RPMI7951 (cell line): ENCODE data around the gene RND3. TPM values are rescaled to one million over a fixed set of nuclear protein-coding genes. Genes with fewer than 3 reads are reported as not detected.

Experiments
- DNase-seq: peaks from one replicate; pipeline ENCODE4 v3.0.0-alpha.2; 2012; ENCODE audit warnings: low read depth
- total RNA-seq: library from RNA; depleted of rRNA; stranded (reverse); fragments of >200 nt; shearing (Covaris generic); gene quantifications from 2 replicates; pipeline ENCODE4 v1.2.3, GENCODE V29; 2014

RND3 gene
- total RNA-seq, 1 experiment from 2014 or later = 47.2 TPM

DNA sequence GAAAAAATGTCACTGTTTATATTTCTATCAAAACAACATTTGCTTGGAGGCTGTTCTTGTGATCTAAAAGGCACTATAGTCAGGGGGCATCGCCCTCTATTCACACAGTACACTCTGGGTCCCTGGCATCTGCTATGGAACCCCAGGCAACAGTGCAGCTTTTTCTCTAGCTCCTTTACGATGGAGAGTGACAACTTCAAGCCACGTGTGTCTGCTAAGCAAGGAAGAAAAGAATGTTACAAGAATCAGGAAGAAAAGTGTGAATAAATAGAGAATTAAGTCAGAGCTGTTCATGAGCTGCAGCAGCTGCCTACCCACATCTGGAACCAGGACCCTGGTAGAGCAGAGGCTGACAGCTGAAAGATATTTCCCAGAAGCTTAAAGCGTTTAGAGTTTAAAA, 11.2 kb downstream of the RND3 start:
- no peak for DNase-seq

DNA sequence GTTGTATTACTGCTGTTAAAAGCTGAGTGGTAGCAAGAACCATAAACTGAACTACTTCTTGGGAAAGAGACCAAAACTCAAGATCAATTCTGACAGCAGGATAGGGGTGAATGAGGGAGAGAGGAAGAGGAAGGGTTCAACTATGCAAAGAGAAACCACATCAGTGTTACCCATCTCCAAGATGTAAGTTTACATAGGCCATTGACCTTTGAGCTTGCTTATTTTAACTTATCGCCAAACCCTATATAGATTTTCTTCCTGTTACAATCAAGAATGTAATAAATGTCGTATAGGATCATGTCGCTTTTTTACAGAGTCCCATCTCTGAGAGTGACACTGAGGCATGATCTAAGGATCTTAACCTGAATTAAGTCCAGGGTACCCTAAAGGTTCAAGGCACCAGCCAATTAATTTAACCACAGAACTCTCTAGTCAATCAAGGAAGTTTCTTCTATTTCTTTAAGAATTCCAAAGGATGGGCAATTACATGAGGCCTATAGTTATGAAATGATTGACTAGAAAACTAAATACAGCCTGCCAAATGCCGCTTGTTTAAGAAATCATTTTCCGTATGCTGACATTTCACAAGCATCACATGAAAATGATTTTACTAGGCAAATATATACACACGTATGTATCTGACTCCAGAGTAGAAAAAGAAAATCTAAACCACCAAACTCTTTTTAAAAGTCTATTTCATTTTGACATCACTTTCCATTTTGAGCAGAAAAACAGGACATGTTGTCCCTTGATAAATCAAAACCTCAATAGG, 11.8 kb downstream of the RND3 start:
- DNase-seq = no peak

DNA sequence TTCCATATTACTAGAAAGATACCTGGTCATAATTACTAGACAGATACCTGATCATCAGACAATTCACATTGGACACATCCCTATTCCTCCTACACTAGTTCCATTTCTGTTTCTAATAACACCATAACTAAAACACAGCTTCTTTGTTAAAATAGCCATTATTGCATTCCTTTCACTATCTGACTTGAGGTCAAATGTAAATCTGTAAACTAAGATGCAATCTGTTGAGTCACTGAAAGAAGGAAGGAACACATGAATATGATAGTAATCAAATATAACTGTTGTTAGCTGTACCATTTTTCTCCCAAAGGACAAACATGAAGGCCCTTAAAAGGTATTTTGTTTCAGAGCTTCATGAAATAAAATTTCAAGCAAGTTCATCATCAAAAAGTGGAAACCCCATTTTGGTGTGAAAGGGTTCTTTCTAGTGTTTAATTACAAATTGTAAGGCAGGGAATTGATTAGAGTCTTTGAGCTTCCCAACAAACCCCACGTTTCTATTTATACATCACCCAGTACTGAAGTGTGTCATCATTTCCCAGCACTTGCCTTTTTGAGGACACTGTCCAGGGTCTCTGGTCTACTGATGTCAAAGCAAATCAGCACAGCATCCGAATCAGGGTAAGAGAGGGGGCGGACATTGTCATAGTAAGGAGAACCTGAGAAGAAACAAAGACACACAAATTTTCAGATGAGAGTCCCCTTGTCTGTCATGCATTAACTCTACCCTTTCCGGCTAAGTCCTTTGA, 13.0 kb downstream of the RND3 start:
- peak; percentile 28 for DNase-seq

DNA sequence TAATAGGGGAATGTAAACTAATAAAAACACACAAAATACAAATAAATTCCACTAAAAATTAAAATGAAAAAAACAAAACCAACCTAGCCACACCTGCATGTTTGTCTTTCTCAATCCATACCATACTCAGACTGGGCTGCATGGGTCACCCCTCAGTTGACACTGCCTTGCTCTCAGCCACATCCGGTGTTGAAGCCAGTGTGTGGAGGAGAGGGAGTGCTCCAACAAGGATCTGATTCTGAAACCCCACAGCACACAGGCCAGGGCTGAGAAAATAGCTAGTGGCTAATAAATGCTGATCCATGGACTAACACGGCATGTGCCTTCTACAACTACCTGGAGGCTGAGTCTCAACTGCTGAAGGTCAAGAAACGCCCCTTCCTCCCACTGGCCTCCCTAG, 13.7 kb downstream of the RND3 start:
- DNase-seq = no peak

DNA sequence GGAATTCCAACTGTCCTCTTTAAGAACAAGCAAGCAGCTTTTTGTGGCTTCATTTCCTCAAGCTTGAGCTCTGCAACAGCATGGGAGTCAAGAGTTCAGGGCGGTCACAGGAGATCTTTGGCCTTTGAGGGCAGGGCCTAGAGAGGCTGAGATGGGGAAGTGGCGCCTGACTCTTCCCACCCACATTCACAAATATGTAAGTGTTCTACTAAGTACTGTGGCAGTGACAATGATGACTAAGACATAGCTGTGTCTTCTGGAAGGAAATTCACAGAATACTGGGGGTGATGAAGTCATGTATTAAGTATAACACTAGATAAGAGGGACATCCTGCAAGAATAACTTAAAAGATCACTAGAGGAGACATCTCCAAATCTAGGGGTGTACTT, 15.0 kb downstream of the RND3 start:
- peak; percentile 84 for DNase-seq

DNA sequence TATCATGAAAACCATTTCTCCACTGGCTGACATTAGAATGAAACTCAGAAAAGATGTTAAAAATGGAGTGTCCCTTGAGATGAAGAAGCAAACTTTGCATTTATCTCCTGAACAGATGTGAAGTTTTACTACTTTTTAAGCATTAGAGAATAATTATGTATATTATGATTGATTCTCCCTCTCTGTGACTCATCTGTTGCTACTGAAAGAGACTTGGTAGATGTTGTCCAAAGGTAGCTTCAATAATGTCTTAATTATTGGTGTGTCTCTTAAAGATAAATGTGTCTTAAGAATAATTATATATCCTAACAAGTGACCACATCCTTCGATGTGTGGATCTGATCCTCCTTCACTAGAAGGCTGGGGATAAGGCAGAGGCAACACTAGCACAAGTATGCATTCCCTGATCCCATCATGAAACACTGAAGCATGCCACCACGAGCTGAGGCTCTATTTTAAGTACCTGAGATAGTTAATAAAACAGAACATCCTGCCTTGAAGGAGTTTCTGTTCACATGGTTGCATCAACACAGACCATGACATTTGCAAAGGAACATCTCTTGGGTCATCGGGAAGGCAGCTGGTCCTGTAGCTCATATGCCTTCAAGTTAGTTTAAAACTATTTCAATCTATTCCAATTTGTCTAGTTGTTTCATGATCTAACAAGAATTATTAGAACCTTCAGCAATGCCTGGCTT, 15.5 kb downstream of the RND3 start:
- no peak for DNase-seq

DNA sequence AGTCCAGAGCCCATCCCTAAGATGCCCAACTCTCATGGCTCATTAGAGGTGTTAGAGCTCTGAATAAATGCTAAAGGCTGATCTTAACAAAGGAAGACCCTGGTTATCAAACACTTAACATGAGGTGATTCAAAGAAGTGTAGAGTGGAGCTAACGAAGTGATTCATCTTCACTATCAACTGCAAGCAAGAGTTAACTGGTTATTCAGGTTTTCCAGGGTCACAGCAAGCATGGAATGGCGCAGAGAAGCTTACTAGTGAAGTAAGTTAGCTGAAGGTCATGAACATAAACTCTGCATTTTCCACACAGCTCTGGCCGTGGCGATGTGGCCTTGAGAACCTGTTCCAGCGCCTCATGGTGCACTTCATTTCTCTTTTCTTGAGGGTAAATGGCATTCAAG, 17.0 kb downstream of the RND3 start:
- DNase-seq = no peak

DNA sequence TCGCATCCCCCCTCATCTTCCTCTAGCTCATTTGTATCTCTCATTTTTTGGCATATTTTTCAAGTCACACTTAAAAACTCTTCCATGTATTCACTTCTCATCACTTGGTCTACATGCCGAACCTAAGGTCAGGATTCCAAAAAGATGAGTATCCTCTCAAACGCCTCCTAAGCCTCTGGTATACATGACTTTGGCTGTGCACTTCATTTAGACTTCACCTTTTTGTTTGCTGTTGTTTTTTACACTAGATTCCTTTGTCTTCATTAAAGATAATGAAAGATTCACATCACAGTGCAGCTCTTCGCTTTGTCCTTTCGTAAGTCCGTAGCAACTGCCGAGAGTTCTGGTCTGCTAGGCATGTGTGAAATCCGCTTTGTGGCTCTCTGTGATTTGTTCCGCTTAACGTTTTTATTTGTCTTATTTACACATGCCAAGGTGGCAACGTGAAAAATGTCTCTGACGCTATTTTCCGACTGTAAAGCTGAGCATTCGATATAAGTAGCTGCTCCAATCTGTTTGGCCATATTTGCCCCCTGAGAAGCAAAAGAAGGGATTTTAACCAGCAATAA, 17.7 kb downstream of the RND3 start:
- DNase-seq = no peak

DNA sequence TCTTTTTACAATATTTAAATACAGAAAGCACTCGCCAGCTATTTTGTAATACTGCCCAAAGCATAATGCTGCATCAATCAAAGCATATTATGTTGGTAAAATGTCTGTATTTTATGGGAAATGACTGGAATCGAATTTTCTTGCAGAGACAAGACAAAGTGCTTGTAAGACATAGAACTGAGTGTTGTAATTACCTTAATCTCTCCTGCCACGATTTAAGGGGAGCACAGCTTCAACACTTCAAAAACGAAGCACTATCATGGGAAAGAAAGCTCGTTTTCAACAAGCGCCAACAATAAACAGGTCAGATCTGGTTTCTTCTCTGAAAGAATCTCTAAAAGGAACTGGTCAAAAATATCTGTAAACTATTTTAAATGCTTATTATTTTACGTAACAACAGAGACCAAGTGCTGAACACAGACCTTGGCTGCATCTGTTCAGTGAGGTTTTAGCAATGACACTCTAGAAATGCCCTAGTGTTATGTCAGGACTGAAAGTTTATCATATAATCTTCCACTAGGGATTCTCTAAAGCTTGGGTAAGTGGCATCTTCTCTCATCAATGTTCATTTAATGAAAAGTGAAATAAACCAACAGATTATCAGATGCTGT, 19.0 kb downstream of the RND3 start:
- no peak for DNase-seq

DNA sequence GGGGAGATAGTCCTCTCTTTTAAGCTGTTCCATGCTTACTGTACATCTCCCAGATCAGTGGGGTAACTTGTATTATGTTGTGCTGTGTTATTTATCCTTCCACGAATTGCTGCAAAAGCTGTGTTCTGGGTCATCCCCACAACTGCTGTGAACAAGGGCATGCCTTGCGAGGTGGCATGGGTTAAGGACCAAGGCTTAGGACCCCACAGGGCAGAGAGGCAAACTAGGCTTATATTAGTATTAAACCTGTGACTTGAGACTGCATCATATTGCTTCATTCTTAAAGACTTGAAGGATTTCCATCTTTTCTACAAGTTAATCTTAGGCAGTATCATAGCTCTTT, 19.9 kb downstream of the RND3 start:
- DNase-seq = no peak

DNA sequence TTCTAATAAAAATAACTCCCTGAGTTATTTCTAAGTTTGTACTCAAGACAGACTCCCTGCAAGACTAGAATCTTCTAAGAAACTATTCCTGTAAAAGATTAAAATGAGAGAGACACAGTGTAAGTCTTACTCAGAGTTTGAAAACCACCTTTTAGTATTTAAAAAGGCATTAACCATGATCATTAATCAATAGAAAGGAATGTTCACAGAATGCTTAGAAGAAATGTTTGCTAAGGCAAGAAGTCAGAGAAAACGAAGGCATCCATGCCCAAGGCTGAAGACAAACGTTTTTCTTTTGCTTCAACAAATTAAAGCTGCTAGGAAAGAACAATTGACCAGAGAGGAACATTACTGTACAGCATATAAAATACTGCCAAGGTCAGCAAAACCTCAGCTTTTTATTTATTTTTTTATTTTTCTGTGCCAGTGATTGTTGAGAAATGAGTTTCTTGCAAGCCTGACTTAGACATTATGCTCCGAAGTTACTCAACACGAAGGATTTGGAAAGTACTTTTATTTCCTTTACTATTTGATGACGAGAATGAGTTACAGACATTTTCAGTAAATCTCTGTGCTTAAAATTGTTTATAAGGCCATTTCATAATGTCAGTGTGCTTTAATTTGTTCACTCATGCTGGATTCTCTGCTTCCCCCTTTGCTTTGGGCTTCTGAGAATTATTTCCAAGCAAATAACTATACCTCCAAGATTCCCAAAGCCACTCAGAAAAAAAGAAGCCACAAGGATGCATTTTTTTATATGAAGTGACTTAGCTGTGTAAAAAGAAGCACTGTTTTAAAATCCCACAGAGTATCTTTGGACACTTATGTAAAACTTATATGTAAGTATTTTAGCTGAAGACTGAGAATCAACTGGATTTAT, 20.5 kb downstream of the RND3 start:
- DNase-seq = no peak

DNA sequence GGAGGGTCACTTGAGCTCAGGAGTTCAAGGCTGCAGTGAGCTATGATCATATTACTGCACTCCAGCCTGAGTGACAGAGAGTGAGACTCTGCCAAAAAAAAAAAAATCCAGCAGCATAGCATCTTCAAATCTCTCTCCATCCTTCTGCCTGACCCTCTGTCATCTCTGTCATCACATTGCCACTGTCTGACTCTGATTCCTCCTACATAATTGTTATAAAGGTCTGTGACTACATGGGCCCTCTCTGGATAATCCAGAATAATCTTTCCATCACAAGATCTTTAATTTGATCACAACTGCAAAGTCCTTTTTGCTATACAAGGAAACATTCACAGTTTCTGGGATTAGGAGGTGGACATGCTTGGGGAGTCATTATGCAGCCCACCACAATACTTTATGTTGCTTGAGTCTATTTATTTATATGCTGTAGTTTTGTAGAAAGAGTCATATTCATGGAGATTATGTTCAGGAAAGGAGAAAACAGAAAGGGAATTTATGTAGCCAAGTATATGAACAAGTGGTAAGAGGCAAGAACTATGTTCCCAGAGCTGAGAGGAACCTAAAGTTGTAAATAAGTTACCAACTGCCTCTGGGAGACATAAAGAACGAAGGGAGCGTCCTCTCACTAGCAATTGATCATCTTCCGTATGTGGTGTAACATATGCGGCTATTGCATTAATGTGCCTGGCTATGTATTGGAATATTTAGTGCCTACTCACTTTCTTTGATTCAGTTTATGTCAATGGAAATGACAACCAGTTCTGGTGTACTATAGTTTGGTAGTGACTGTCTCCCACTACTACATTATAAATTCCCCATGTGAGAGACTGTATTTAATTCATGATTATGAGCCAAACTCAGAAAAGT, 21.5 kb downstream of the RND3 start:
- no peak for DNase-seq

DNA sequence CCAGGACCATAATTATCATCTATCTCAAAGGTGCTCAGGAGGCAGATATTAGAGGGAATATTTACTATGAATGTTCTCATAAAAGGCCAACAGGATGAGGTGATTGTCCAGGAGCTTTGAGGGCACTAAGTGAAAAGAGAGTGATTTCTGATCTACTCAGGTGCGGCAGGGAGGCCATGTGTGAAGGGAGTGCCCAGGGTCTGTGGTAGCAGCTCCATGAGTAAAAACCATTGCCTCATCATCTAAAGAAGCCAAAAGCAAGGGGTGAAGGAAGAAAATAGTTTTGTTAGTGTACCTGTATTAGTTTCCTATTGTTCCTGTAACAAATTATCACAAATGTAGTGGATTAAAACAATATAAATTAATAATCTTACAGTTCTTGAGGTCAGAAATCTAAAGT, 22.5 kb downstream of the RND3 start:
- no peak for DNase-seq

DNA sequence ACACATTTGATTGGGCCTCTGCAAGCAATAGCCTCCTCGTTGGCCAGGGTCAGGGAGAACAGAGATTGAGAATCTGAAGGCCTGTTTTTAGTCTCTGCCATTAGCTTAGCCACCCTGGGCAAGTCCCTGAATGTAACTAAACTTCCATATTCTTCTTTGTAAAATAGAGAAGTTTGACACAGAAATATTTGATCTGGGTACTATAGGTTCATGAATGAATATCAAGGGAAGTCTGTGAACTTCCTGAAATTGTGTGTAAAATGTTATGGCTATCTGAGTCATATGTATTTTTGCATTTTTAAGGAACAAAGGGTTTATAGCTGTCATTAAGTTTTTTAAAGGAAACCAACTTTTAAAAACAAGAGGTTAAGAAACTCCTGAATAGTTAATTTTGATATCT, 23.2 kb downstream of the RND3 start:
- DNase-seq = no peak

DNA sequence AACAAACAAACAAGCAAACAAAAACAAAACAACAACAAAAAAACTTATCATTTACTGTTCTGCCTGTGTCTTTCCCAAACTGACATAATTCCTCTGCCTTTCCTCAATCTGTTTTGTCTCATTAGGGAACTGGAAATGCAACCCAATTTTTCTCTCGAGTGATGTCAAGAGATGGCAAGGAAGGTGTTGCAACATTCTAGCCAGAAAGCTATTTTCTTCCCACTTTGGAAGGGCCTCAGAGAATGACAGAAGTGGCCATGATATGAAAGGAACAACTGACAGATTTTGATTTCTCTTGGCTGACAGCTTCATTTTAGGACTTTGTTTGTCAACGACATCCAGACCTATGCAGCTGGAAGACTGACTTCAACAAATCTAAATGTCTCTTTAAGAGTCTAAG, 24.7 kb downstream of the RND3 start:
- DNase-seq = no peak

DNA sequence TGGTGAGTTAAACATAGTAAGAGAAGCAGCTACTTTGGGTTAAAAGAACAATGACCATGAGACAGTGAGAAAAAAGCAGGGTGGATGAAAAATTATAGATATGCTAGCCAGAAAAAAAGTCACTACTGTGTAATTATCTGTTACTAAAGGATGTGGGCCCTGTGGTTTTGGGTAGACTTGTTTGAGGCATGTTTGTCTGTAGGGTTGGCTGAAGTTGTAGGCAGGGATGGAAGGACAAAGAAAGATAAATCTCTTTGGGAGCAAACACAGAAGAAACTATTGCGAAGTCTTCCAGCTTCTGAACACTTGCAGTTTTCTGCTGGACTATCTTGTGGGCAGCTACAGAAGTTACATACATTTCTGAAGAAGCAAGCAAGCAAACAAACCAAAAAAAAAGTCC, 28.2 kb downstream of the RND3 start:
- DNase-seq = no peak

DNA sequence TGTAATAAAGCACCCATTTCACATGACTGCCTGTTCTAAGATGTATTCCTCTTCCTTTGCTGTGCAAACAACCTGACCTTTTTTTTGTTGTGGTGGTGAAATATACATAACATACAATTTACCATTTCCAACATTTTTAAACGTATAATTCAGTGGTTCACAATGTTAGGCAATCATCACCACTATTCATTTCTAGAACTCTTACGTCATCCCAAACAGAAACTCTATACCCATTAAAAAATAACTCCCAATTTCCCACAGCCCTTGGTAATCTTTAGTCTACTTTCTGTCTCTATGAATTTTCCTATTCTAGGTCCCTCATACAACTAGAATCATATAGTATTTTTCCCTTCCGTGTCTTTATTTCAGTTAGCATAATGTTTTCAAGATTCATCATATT, 36.7 kb downstream of the RND3 start:
- no peak for DNase-seq

DNA sequence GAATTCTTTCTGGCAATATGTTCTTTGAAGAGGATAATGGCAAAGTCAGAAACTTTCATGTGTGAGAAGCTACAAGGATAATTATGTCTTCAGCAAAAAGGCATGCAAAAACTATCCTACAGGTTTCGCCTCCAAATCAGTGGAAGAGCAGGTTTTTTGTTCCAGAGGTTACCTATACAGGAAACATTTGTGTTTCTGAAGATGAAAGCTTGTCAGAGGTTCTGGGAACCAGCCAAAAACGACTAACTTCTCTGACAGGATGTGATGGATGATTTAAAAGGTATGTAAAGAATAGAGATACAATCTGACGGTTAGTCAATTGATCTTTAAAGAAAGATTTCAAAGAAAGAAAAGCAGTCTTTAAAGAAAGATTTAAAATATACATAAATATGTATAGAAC, 37.6 kb downstream of the RND3 start:
- DNase-seq = no peak

DNA sequence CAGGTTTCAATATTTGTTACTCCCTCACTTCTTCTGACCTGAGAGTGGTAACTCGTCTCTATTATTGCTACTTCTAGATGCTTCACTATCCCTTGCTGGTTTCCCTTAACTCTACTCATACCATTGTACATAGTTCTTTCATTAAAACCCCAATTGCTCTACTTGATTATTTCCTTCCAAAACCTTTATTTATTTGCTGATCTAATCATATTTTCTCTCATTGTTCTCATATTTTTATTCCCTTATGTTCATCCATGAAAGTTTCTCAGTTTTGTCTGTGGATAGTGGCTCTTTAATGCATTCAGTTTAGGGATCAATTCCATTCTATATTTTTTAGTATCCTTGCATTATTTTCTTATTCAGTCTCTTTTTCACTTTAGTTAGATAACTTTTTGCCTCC, 42.1 kb downstream of the RND3 start:
- no peak for DNase-seq

DNA sequence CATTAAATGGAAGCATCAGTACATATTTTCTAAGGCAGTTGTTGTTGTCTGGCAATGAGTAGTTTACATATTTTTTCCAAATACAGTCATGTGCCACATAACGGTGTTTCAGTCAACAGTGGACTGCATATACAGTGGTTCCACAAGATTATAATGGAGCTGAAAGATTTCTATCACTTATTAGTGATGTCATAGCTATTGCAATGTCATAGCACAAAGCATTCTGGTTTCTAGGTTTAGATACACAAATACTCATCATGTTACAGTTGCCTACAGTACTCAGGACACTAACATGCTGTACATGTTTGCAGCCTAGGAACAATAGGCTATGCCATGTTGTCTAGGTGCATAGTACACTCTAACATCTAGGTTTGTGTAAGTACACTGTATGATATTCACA, 45.0 kb downstream of the RND3 start:
- DNase-seq = no peak
